OCI-LY1 (cell line): ENCODE results near the gene MAP7D3.

ENCODE experiments used
- CTCF ChIP-seq: fragments of 200-600 bp; sonication (generic), shearing (Covaris generic); IDR thresholded peaks from 2 replicates; pipeline ENCODE4 v1.5.1; 2017; ENCODE audit warnings: mild to moderate bottlenecking, antibody characterized with exemption, low read length, moderate library complexity, mixed read lengths
- EZH2 ChIP-seq: fragments of 200-600 bp; sonication (generic), shearing (Covaris generic); IDR thresholded peaks from 2 replicates; pipeline ENCODE4 v1.8.0; 2017; ENCODE audit warnings: borderline replicate concordance, mixed run types, mild to moderate bottlenecking, antibody characterized with exemption, low read length, moderate library complexity, mixed read lengths

GRCh38 chrX:136199365-136199764, 51.8 kb downstream of the MAP7D3 start:
- TF ChIP-seq CTCF (no peak), EZH2 (no peak)
